SK-N-SH treated with all-trans-retinoic acid at 6 μM for 48 hours (cell line): Measurements from ENCODE around the gene TRIM59.

Source experiments
- ATAC-seq: fragments of 200-7000 bp; cut with Tn5 transposase; 3 replicates; pipeline ENCODE4 v1.9.1; 2020; ENCODE audit warnings: mild to moderate bottlenecking, moderate library complexity
- ARNTL ChIP-seq: fragments of 450-650 bp; formaldehyde crosslinking; IDR thresholded peaks from 2 replicates; pipeline ENCODE4 v1.5.0; 2020; ENCODE audit warnings: low read depth, mild to moderate bottlenecking, moderate library complexity, borderline replicate concordance
- BACH2 ChIP-seq: fragments of 250-450 bp; sonication (Bioruptor Pico); IDR thresholded peaks from 2 replicates; pipeline ENCODE4 v1.9.0; 2021; ENCODE audit warnings: mild to moderate bottlenecking, borderline replicate concordance
- GLIS3 ChIP-seq: fragments of 250-450 bp; sonication (Bioruptor Pico); IDR thresholded peaks from 2 replicates; pipeline ENCODE4 v1.5.0; 2020; ENCODE audit warnings: mild to moderate bottlenecking, moderate library complexity
- POU6F1 ChIP-seq: fragments of 250-450 bp; sonication (Bioruptor Pico); IDR thresholded peaks from 2 replicates; pipeline ENCODE4 v1.8.0; 2021; ENCODE audit warnings: low read depth, mild to moderate bottlenecking, moderate library complexity, borderline replicate concordance
- PPARA ChIP-seq: fragments of 250-450 bp; sonication (Bioruptor Pico); IDR thresholded peaks from 2 replicates; pipeline ENCODE4 v1.5.0; 2020; ENCODE audit warnings: mild to moderate bottlenecking, borderline replicate concordance
- RARB ChIP-seq: fragments of 250-450 bp; sonication (Bioruptor Pico); IDR thresholded peaks from 2 replicates; pipeline ENCODE4 v1.8.0; 2021; ENCODE audit warnings: mild to moderate bottlenecking, moderate library complexity
- SNAI2 ChIP-seq: fragments of 250-450 bp; sonication (Bioruptor Pico); IDR thresholded peaks from 2 replicates; pipeline ENCODE4 v1.5.0; 2020; ENCODE audit warnings: mild to moderate bottlenecking, moderate library complexity
- TCF4 ChIP-seq: fragments of 250-450 bp; sonication (Bioruptor Pico); IDR thresholded peaks from 2 replicates; pipeline ENCODE4 v1.8.0; 2021; ENCODE audit warnings: mild to moderate bottlenecking, moderate library complexity, borderline replicate concordance
- TOX ChIP-seq: fragments of 250-450 bp; sonication (Bioruptor Pico); IDR thresholded peaks from 2 replicates; pipeline ENCODE4 v1.8.0; 2021; ENCODE audit warnings: mild to moderate bottlenecking, moderate library complexity, borderline replicate concordance
- ZC3H10 ChIP-seq: fragments of 250-450 bp; sonication (Bioruptor Pico); IDR thresholded peaks from 2 replicates; pipeline ENCODE4 v1.5.1; 2021; ENCODE audit warnings: mild to moderate bottlenecking, moderate library complexity
- ZFP3 ChIP-seq: fragments of 250-450 bp; sonication (Bioruptor Pico); IDR thresholded peaks from 2 replicates; pipeline ENCODE4 v1.5.0; 2020; ENCODE audit warnings: mild to moderate bottlenecking, moderate library complexity
- ZFP30 ChIP-seq: fragments of 450-650 bp; formaldehyde crosslinking; IDR thresholded peaks from 2 replicates; pipeline ENCODE4 v1.5.0; 2022; ENCODE audit warnings: mild to moderate bottlenecking, moderate library complexity
- ZNF565 ChIP-seq: fragments of 450-650 bp; formaldehyde crosslinking; conservative IDR thresholded peaks from 2 replicates; pipeline ENCODE4 v1.5.0; 2020; ENCODE audit warnings: low read depth, mild to moderate bottlenecking, moderate library complexity
- ZNF70 ChIP-seq: fragments of 450-650 bp; formaldehyde crosslinking; IDR thresholded peaks from 2 replicates; pipeline ENCODE4 v1.5.0; 2020; ENCODE audit warnings: mild to moderate bottlenecking, moderate library complexity
- ZNF8 ChIP-seq: fragments of 450-650 bp; formaldehyde crosslinking; IDR thresholded peaks from 2 replicates; pipeline ENCODE4 v1.5.0; 2020; ENCODE audit warnings: mild to moderate bottlenecking, moderate library complexity
- TF ChIP-seq, protein P1 (sequence below): fragments of 250-450 bp; sonication (Bioruptor Pico); IDR thresholded peaks from 2 replicates; pipeline ENCODE4 v1.5.1; 2021; ENCODE audit warnings: mild to moderate bottlenecking, moderate library complexity
- TF ChIP-seq, protein P2 (sequence below): fragments of 250-450 bp; sonication (Bioruptor Pico); IDR thresholded peaks from 2 replicates; pipeline ENCODE4 v1.5.0; 2020; ENCODE audit warnings: mild to moderate bottlenecking, moderate library complexity
- TF ChIP-seq, protein P3 (sequence below): fragments of 250-450 bp; sonication (Bioruptor Pico); IDR thresholded peaks from 2 replicates; pipeline ENCODE4 v1.8.0; 2020; ENCODE audit warnings: mild to moderate bottlenecking, moderate library complexity, borderline replicate concordance
- TF ChIP-seq, protein P4 (sequence below): fragments of 250-450 bp; sonication (Bioruptor Pico); IDR thresholded peaks from 2 replicates; pipeline ENCODE4 v1.5.1; 2020; ENCODE audit warnings: low read depth, mild to moderate bottlenecking, moderate library complexity

TRIM59 gene

GRCh38 chr3:160473221-160473620, 23.6 kb upstream of the TRIM59 start:
- no peak for ATAC-seq

DNA sequence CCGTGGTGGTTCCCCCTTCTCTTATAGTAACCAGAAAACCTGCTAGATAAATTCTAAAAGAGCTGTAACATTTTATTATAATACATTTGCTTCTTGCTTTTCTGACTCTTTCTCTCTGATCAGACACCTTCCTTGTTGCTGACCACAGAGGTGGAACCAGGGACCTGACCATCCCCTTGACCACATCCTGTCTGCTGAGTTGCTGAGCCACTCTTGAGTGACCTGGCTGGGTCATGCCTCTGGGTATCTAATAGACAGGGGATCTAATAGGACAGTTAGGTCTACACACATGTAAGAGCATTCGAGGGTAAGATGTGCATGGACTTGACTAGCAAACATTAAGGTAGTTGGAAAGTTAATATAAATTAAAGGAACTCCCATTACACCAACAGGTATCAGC, 22.8 kb upstream of the TRIM59 start:
- ATAC-seq, result no peak
- TF ChIP-seq TCF4 (no peak), ZNF8 (no peak), TOX (CRISPR knock-in tag) (no peak), BACH2 (CRISPR knock-in tag) (no peak), ARNTL (CRISPR knock-in tag) (no peak), GLIS3 (CRISPR knock-in tag) (no peak), ZFP30 (CRISPR knock-in tag) (no peak), PPARA (no peak), ZNF565 (CRISPR knock-in tag) (no peak)
- TF ChIP-seq, protein P1, sequence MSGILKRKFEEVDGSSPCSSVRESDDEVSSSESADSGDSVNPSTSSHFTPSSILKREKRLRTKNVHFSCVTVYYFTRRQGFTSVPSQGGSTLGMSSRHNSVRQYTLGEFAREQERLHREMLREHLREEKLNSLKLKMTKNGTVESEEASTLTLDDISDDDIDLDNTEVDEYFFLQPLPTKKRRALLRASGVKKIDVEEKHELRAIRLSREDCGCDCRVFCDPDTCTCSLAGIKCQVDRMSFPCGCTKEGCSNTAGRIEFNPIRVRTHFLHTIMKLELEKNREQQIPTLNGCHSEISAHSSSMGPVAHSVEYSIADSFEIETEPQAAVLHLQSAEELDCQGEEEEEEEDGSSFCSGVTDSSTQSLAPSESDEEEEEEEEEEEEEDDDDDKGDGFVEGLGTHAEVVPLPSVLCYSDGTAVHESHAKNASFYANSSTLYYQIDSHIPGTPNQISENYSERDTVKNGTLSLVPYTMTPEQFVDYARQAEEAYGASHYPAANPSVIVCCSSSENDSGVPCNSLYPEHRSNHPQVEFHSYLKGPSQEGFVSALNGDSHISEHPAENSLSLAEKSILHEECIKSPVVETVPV, result no peak
- TF ChIP-seq, protein P2, sequence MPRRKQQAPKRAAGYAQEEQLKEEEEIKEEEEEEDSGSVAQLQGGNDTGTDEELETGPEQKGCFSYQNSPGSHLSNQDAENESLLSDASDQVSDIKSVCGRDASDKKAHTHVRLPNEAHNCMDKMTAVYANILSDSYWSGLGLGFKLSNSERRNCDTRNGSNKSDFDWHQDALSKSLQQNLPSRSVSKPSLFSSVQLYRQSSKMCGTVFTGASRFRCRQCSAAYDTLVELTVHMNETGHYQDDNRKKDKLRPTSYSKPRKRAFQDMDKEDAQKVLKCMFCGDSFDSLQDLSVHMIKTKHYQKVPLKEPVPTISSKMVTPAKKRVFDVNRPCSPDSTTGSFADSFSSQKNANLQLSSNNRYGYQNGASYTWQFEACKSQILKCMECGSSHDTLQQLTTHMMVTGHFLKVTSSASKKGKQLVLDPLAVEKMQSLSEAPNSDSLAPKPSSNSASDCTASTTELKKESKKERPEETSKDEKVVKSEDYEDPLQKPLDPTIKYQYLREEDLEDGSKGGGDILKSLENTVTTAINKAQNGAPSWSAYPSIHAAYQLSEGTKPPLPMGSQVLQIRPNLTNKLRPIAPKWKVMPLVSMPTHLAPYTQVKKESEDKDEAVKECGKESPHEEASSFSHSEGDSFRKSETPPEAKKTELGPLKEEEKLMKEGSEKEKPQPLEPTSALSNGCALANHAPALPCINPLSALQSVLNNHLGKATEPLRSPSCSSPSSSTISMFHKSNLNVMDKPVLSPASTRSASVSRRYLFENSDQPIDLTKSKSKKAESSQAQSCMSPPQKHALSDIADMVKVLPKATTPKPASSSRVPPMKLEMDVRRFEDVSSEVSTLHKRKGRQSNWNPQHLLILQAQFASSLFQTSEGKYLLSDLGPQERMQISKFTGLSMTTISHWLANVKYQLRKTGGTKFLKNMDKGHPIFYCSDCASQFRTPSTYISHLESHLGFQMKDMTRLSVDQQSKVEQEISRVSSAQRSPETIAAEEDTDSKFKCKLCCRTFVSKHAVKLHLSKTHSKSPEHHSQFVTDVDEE (CRISPR knock-in tag), result no peak
- TF ChIP-seq, protein P3, sequence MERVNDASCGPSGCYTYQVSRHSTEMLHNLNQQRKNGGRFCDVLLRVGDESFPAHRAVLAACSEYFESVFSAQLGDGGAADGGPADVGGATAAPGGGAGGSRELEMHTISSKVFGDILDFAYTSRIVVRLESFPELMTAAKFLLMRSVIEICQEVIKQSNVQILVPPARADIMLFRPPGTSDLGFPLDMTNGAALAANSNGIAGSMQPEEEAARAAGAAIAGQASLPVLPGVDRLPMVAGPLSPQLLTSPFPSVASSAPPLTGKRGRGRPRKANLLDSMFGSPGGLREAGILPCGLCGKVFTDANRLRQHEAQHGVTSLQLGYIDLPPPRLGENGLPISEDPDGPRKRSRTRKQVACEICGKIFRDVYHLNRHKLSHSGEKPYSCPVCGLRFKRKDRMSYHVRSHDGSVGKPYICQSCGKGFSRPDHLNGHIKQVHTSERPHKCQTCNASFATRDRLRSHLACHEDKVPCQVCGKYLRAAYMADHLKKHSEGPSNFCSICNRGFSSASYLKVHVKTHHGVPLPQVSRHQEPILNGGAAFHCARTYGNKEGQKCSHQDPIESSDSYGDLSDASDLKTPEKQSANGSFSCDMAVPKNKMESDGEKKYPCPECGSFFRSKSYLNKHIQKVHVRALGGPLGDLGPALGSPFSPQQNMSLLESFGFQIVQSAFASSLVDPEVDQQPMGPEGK, result no peak
- TF ChIP-seq, protein P4, sequence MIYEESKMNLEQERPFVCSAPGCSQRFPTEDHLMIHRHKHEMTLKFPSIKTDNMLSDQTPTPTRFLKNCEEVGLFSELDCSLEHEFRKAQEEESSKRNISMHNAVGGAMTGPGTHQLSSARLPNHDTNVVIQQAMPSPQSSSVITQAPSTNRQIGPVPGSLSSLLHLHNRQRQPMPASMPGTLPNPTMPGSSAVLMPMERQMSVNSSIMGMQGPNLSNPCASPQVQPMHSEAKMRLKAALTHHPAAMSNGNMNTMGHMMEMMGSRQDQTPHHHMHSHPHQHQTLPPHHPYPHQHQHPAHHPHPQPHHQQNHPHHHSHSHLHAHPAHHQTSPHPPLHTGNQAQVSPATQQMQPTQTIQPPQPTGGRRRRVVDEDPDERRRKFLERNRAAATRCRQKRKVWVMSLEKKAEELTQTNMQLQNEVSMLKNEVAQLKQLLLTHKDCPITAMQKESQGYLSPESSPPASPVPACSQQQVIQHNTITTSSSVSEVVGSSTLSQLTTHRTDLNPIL (CRISPR knock-in tag), result no peak

More at GRCh38 chr3:160473221-160473620, 23.6 kb upstream of the TRIM59 start:
- no peak for TF ChIP-seq TOX (CRISPR knock-in tag)
- TF ChIP-seq RARB (CRISPR knock-in tag), result no peak
- no peak for TF ChIP-seq ZNF8
- no peak for TF ChIP-seq ZFP30 (CRISPR knock-in tag)
- no peak for TF ChIP-seq ARNTL (CRISPR knock-in tag)
- no peak for TF ChIP-seq SNAI2 (CRISPR knock-in tag)
- no peak for TF ChIP-seq POU6F1
- no peak for TF ChIP-seq TCF4
- TF ChIP-seq ZNF70 (CRISPR knock-in tag), result no peak
- TF ChIP-seq ZC3H10 (CRISPR knock-in tag), result no peak
- TF ChIP-seq ZFP3 (CRISPR knock-in tag), result no peak
- no peak for TF ChIP-seq BACH2 (CRISPR knock-in tag)
- TF ChIP-seq, protein P4 (CRISPR knock-in tag), result no peak
- TF ChIP-seq PPARA, result no peak
- TF ChIP-seq, protein P2 (CRISPR knock-in tag), result no peak
- TF ChIP-seq, protein P1, result no peak
- no peak for TF ChIP-seq GLIS3 (CRISPR knock-in tag)
